HG03521 (cell line): Measurements from ENCODE around the gene CDK10.

Source experiments
- ATAC-seq: cut with Tn5 transposase; IDR thresholded peaks from one replicate; pipeline ENCODE4 v1.9.1; 2021; ENCODE audit warnings: mild to moderate bottlenecking, moderate library complexity; ENCODE audit not compliant: unreplicated experiment

The CDK10 gene

DNA sequence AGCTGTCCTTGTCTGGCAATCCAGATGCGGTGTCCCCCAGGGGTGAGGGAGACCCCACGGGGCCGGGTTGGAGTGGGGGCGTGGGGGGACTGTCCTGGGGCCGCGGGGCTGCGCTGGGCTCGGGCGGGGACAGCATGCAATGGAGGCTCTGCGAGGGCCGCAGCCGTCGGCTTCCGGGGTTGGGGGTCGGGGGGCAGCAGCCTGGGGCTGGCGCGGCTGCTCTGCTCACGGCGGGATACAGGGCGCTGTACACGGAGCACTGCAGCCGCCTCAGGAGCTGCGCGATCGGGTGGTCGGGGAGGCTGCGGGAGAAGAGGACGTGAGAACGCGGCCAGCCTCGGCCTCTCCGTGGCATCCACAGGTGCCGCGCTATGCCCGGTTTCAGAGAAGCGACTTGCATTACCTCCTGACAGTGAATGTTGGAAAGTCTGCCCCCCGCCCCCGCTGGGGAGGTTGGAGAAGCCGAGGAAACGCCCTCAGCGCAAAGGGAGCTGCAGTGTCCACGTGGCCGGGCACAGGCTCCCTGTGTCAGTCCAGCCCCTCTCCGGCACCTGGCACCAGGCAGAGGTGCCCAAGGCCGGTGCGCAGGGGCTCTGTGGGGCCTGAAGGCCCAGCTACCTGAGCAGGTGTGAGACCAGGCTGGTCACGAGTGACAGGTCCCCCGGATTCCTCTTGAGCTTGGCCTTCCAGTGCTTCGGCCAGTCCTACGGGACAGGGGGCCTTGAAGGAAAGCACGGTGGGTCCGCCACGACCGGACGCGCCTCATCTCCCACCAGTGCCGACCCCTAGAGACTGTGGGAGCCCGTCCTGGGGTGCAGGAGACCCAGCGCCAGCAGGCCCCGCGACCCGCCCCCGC, 24.4 kb downstream of the CDK10 start:
- ATAC-seq, result no peak

DNA sequence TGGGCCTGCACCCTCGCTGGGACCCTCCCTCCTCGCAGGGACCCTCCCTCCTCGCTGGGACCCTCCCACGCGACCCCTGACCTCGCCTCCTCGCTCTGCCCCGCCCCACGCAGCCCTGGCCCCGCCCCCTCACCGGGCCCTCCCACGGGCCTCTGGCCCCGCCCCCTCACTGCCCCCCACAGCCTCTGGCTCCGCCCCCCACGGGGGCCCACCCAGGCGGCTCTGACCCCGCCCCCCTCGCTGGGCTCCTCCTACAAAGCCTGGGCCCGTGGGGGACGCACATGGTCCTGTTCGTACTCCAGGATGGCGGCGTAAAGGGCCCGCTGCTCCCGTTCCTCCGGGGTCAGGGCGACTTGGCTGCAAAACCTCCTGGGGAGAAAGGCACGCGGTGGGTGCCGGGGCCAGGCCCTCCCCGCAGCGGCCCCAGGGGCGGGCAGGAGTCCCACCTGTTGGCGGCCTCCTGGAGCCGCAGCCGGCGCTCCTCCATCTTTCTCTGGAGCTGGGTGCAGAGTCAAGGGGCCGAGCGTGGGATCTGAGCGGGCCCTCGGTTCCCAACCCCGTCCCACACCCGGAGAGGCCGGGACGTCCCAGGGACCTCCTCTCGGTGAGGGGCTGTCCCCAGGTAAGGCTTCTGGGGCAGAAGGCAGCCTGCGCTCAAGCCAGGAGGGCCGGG, 25.2 kb downstream of the CDK10 start:
- no peak for ATAC-seq

DNA sequence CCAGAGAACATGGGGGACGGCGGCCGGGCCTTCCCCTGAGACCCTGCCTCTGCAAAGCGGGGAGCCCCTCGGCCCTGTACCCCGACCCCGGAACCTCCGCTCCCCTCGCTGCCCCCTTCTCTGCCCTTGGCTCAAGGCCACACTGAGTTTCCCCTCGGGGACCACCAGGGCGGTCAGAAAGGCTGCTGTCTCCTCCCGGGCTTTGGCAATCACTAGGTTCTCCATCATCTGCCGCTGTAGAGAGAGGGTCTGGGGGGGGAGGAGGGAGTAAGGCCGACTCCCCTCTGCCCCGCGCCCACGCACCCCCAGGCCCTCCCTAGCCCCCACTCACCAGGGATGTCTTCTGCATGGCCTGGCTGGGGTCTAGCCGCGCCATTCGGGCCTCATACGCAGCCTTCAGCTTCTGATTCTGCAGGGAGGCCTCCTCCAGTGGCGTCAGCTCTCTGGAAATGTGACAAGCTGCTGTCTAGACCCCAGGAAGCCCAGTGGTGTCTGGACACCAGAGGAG, 25.8 kb downstream of the CDK10 start:
- ATAC-seq, result no peak

DNA sequence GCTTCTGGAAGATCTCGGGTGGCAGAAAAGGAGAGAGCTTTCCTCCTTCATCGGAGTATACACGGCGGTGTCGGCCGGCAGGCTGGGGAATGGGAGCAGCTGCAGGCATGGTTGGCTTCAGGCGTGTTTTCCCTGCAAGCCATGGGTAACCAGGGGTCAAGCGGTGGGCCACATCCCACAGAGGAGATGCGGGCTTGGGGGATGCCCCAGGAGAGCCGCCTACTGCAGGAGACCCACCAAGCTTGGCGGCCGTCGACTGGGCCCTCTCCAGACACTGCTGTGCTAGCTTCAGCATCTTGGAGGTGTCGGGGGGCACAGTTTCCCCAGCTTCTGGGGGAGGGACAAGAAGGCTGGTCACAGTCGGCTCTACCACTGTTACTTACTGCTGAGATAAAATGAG, 30.0 kb downstream of the CDK10 start:
- no peak for ATAC-seq

DNA sequence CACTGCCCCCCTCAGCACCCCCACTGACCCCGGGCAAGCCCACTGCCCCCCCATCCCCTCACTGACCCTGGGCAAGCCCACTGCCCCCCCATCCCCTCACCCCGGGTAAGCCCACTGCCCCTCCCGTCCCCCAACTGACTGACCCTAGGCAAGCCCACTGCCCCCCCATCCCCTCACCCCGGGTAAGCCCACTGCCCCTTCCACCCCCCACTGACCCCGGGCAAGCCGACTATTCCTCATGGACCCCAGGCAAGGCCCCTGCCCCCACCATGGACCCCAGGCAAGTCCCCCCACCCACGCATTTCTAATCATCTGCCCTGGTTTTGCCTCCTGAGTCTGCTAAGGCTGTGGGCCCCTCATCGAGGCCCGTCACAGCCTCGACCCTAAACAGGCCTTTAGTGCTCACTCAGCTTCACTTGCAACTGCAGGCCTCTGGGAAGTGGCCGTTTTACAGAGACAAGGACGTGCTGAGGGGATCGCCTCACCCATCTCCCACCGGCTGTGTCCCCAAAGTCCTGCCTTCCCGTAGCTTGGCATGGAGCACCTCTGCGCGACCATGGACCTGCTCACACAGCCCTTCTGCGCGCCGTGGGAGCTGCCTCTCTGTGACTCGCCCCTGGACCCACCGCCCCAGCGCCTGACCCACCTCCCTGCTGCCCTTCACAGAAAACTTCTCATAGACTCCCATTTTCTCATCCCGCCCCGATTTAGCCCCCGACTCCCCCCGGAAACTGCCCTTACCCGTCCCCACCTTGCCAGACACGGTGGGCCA, 30.6 kb downstream of the CDK10 start:
- no peak for ATAC-seq

DNA sequence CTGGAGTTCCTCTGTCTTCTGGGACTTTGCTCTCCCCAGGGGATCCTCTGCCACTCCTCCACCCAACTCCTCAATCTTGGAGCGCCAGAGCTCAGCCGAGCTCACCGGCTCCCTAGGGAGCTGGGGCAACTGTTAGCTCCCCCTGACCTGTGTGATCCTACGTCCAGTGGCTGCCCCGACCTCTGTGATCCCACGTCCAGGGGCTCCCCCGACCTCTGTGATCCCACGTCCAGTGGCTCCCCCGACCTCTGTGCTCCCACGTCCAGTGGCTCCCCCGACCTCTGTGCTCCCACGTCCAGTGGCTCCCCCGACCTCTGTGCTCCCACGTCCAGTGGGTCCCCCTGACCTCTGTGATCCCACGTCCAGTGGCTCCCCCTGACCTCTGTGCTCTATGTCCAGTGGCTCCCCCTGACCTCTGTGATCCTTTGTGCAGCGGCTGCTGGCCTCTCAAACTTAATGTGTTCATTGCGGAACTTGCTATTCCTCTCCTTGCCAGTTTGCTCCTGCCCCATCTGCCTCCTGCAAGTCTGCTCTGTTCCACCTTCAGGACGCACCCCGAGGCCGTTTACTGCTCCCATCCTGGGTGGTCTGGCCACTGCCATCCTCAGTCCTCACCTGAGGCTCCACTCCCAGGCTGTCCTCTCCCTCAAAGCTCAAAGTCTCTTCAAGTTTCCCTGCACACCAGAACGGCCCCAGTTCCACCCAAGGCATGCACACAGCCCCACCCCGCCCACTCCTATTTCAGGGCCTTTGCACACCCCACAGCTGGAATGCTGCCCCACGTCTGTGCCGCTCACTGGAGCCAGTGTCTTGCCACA, 31.4 kb downstream of the CDK10 start:
- no peak for ATAC-seq

DNA sequence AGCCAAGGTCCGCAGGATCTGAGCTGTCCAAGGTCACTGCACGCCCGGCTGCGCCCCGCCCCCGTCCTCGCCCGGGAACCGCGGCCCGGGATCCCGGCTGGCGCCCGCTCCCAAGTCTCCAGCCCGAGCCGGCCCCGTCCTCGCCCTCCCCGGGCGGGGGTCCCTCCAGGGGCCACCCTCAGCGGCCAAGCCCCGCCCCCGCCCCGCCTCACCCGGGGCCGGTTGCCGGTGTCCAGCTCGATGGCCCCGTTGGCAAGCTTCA, 34.0 kb downstream of the CDK10 start:
- peak; percentile 16 for ATAC-seq

DNA sequence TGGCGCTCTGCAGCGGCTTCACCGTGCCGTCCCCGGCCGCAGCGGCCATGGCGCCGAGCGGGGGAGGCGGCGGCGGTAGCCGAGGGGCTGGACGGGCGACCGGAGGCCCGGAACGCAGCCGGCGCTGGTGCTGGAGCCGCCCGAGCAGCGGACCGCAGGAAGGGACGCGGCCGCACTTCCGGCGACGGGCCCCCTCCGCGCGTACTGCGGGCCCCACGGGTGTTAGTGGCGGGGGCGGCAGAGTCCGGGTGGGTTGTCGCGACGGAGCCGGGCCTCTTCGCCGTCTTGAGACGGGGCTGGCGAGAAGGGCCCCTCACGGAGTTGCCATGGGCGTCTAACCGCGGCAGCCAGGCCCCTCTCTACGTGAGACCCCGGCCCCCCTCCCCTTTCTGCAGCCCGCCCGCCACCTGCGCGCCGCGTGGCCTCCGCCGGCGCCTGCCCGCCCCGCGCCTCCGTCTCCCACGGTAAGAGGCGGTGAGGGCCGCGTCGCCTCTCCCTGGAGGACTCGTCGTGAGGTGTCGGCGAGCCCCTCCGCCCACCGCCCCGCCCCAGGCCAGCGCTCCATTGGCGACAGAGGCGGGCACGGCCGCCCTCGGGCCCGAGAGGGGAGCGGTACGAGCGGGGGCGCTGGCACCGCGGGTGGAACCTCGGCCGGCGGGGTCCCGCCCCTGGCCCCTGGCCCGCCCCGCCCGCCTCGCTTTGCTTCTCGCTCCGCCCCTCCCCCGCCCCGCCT, 34.5 kb downstream of the CDK10 start, which contains the start of the genes VPS9D1 and ZNF276:
TSS of gene VPS9D1 (minus strand) at position 86 of the 733 bp plus-strand sequence. CDS start at position 49, 37 bp downstream.
TSS of gene ZNF276 (plus strand) at position 725 of the 733 bp plus-strand sequence. CDS start 104 bp downstream, outside the sequence.
- peak; percentile 44 for ATAC-seq

DNA sequence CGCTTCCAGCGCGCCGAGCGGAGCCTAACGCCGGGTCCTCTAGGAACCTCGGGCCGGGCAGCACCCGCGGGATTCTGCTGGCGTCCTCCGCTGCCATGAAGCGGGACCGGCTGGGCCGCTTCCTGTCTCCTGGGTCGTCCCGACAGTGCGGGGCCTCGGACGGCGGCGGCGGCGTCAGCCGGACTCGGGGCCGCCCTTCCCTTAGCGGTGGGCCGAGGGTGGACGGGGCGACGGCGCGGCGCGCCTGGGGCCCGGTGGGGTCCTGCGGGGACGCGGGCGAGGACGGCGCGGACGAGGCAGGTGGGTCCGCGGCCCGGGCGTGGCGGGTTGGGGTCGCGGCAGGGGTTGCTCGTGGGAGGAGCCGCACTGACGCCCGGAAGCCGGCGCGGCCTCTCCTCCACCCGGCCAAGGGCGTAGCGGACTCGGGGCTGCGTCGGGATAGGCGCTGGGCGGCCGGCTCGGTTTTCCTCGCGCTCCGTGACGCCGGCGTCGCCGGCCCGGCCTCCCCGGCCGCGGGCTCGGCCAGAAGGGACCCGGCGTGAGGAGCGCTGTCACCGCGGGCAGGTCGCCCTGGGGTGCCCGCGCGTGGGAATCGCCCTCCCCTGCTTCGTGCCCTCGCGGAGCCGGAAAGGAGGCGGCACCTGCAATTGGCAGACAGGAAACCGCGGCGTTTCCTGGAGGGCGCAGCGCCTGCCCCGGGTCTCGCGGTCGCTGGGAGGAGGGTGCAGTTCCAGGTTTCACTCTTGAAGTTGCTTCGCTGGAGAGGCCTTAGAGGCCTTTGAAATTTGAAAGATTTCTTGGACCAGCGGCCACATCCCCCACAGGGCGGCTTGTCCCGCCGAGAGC, 35.3 kb downstream of the CDK10 start:
- peak; percentile 30 for ATAC-seq

DNA sequence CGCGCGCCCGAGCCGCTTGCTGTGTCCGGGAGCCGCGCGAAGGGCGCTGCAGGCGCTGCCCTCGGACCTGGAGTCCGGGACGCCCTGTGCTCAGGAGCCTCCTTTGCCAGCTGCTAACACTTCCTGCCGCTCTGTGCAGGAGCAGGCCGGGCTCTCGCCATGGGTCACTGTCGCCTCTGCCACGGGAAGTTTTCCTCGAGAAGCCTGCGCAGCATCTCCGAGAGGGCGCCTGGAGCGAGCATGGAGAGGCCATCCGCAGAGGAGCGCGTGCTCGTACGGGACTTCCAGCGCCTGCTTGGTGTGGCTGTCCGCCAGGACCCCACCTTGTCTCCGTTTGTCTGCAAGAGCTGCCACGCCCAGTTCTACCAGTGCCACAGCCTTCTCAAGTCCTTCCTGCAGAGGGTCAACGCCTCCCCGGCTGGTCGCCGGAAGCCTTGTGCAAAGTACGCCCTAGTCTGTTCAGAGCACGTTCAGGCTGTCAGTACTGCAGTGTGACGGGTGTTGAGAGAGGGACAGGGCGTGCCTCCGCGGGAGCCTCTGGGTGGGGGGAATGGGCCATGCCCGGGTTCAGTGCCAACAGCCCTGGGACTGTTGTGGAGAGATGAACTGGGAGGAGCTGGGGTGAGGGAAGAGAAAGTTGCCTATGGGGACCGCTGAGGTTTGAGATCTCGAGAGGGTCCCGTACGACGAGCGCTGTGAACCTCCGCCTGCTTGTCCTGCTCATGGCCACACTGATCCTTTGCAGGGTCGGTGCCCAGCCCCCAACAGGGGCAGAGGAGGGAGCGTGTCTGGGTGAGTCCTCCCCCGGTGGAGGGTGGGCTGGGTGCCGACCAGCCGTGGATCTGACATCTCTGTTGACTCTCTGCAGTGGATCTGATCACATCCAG, 36.1 kb downstream of the CDK10 start:
- peak; percentile 2 for ATAC-seq

DNA sequence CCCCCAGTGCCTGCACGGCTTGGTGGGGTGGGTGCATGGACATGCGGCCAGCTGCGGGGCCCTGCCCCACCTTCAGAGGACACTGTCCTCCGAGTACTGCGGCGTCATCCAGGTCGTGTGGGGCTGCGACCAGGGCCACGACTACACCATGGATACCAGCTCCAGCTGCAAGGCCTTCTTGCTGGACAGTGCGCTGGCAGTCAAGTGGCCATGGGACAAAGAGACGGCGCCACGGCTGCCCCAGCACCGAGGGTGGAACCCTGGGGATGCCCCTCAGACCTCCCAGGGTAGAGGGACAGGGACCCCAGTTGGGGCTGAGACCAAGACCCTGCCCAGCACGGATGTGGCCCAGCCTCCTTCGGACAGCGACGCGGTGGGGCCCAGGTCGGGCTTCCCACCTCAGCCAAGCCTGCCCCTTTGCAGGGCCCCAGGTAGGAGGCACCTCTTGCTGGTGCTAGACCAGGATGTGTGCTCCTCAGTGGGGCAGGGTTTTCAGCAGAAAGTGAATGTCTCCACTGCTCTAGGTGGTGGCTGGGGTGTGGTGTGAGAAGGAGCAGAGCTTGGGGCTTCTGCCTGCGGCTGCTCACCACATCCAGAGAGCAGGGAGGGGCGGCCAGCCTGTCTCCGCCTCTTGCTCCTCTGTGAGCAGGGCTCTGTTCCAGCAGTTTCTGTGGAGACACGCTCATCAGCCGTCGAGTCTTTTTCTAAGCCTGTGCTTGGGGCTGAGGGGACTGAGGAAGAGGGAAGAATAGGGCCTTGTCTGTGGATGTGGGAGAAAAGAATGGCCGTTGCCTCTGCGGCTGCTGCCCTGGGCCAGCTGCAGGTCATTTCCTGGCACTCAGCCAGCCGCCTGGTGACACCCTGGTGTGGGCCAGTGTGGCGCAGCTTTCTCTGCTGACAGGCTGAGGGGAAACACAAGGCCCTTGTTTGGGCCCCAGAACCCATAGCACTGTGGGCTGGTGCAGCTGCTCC, 37.1 kb downstream of the CDK10 start:
- no peak for ATAC-seq

DNA sequence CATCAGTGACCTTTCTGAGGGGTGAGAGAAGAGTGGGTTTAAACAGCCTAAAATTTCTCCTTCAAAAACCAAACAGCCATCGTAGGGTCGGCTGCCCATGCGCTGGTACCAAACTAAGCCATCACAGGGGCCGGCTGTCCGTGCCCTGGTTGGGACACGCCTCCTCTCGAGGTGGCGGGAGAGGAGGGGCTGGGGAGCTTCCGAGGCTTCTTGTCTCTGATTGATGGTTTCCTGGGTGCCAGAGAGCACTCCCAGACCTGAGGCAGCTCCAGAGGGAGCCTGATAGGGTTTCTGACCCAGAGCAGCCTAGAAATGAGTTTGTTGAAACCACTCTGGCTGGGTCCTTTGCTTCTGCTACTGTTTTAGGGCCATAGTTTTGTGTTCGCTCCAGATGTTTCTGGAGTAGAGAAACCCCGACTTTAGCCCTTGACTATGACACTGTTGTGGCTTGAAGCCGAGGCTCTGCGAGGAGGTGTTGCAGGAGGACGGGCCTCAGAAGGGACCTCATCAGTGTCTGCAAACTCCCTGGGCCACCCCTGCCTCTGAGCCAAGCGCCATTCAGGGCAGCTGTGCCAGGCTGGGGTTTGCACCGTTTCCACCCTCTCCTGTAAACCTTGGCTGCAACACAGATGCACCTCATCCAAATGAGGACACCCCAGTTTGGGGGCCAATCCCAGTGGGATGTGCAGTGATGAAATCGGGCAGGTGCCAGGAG, 41.1 kb downstream of the CDK10 start:
- ATAC-seq, result no peak

DNA sequence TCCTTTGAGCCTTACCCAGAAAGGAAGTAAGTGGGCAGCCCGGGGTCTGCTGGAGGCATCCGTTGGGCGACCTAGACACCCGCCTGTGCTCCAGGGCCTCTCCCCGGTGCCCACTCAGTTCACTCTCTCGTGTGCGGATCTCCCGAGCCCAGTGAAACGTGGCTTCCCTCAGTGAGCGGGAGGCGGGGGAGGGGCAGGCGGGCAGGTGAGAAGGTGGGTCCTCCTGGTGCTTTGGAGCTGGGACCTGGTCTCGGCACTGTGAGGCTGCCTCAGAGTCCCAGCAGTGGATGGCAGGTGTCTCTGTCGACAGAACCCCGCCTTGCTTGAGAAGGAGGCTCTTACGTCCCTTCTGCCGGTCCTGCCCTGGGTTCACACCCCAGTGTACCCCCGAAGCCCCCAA, 42.8 kb downstream of the CDK10 start:
- no peak for ATAC-seq

DNA sequence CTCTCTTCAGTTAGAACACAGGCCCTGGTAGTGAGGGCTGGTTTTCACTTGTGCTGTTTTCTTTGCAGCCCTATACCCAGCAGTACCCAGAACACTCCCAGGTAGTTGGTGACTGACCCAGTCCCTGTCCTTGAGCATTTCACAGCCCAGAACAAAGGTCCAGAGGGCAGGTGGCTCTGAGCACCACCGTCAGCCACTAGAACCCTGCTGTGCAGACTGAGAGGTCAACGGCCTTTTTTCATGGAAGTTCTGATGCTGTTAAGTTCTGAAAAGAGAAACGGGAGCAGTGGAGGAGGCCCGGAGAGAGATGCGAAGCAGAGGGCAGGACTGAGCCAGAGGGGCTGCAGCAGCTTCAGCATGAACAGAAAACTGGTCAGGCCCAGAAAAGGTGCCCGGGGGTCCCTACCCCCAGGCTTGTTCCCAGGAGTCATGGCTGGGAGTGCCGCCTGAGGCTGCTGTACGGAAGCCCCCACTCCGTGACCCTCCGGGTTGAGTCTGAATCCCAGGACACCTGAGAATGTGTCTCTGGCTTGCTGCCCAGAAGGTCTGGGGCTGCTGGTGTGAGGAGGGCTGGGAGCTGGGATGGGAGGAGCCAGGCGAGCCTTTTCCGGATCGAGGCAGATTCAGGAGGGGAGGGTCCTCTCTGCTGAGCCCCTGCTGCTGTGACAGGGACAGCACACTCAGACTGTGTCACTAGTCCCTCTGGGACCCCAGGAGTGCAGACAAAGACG, 43.5 kb downstream of the CDK10 start:
- no peak for ATAC-seq

DNA sequence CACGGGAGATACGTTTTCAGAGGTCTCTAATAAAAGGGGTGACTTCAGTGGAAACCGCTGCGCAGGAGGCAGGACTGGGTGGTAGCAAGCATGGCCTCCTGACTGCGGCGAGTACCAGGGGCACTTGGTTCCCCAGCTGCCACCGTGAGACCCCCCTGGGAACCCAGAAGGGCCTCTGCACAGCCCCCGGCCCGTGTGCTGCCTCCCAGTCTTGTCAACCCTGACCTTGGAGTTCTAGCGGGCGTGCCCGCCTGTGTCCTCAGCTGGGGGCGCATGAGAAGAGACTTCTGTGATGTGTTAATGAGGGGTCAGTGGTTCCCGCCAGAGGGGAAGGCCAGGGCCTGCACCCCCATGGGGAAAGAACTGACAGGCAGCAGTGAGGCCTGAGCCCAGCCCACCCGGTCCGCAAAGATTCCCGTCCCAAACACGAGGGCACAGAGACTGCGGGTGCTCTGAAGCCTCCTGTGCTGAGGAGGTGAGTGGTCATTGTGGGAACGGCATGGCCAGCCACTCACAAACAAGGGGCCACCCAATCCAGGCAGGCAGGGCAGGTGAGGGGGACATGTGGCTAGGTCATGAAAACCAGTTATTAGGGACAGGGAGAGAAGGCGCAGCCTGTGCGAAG, 44.2 kb downstream of the CDK10 start:
- ATAC-seq, result no peak
